Measurements from ENCODE around the gene IFT74. TPM values are rescaled to one million over a fixed set of nuclear protein-coding genes. Genes with fewer than 3 reads are reported as not detected.

The IFT74 gene
- total RNA-seq, 1 donor from 2014 or later, result 25.1 TPM

DNA sequence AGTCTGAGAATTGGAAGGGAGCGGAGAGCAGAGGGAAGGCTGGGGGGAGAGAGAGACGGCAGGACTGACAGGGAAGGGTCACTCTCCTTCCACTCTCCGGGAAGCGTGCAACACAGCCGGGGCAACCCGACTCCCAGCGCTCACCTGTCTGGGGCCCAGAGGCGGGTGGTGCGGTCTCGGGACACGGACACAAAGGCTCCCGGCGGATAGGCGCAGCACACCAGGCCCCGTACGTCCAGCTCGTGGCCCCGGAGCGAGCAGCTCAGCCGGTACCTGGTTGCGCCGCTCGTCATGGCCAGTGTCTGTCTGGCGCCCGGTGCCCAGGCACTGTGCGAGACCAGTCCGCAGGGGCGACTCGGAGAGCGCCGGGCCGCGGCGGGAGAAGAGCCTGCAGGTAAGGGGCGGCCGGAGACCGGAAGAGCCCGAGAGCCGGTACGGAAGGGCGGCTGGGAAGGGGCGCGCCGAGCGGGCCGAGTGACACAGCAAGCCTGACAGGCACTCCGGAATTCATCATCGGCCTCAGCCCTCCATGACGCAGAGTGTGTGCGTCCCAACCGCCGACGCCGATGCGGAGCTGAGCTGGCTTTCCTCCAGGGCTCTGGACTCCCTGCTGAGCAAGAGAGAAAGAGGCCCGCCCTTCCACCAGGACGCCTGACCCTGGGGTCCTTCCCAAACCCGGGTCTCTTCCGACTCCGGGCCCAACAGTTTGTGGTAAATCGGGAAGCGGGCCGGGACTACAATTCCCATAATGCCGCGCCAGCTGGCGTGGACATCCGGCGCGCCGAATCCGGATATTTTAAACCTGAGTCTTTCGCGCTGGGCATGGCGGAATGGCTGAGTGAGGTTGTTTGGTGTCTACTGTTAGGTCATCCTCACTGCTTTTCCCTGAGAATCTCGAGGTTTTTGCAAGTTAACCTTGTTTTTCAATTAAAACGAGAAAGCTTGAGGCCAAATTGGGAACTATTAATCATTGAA, 9.2 kb upstream of the IFT74 start, which contains the start of gene PLAA:
PLAA (minus strand) TSS at position 490 of the 975 bp plus-strand sequence; CDS start at position 293, 197 bp downstream.
- H3K36me3 Mint-ChIP-seq (ENCODE audit: insufficient read depth), result no peaks in the 10 kb centered on the region

GRCh38 chr9:26947736-26948135, 8.5 kb upstream of the IFT74 start:
- Mint-ChIP-seq H3K4me1 (ENCODE audit: low read depth) (peaks cover 16% of the 10 kb centered on the region), H3K36me3 (ENCODE audit: insufficient read depth) (no peaks in the 10 kb centered on the region), H3K4me3 (ENCODE audit: low read depth) (peak overlapping the region; percentile 98), H3K27me3 (no peaks in the 10 kb centered on the region), H3K9me3 (ENCODE audit: low read depth) (no peaks in the 10 kb centered on the region), H3K27ac (peak overlapping the region; percentile 100)
- no peak for TF ChIP-seq CTCF (IDR thresholded peaks at IDR 0.05; ENCODE audit: unreplicated experiment)
- no peak for DNase-seq (ENCODE audit: low spot score, unreplicated experiment)

More for the DNA sequence above, 9.2 kb upstream of the IFT74 start, which contains the start of gene PLAA:
- Mint-ChIP-seq H3K9me3 (ENCODE audit: low read depth) (no peaks in the 10 kb centered on the region), H3K4me3 (ENCODE audit: low read depth) (peak within 1 kb of the TSS; percentile 98), H3K4me1 (ENCODE audit: low read depth) (peaks cover 16% of the 10 kb centered on the region), H3K27me3 (no peaks in the 10 kb centered on the region), H3K27ac (peak within 1 kb of the TSS; percentile 100)
- peak; percentile 36 for TF ChIP-seq CTCF (IDR thresholded peaks at IDR 0.05; ENCODE audit: unreplicated experiment)
- peak; percentile 61 for DNase-seq (ENCODE audit: low spot score, unreplicated experiment)

- peaks cover 12% of the 10 kb centered on the region for H3K4me1 Mint-ChIP-seq (ENCODE audit: low read depth)
- no peaks in the 10 kb centered on the region for H3K9me3 Mint-ChIP-seq (ENCODE audit: low read depth)
- H3K4me3 Mint-ChIP-seq (ENCODE audit: low read depth), result no peak overlapping the region
- no peaks in the 10 kb centered on the region for H3K36me3 Mint-ChIP-seq (ENCODE audit: insufficient read depth)
- TF ChIP-seq CTCF (IDR thresholded peaks at IDR 0.05; ENCODE audit: unreplicated experiment), result no peak
- no peak for DNase-seq (ENCODE audit: low spot score, unreplicated experiment)
- H3K27ac Mint-ChIP-seq, result no peak overlapping the region
- no peaks in the 10 kb centered on the region for H3K27me3 Mint-ChIP-seq
Observed at GRCh38 chr9:26949637-26950069, 6.6 kb upstream of the IFT74 start.

DNA sequence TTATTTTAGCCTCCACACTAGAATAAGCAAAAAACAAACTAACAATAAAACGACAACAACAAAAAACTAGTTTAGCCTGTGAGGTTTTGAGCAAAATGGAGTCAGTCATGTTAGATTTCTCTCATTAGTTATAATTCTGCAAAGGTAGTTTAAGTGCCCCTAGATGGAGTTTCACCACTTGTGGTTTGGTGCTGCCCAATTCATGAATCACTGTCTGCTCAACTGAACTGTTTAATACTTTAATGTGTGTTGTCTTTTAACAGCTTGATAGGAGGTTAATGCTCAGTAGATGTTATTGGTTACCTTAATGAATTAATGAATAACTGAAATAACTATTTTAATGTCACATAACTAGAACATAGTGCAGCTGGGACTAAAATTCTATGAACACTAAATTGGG, 5.7 kb upstream of the IFT74 start:
- Mint-ChIP-seq H3K27me3 (no peaks in the 10 kb centered on the region), H3K36me3 (ENCODE audit: insufficient read depth) (no peaks in the 10 kb centered on the region), H3K4me3 (ENCODE audit: low read depth) (no peak overlapping the region), H3K4me1 (ENCODE audit: low read depth) (peaks cover 14% of the 10 kb centered on the region), H3K27ac (no peak overlapping the region), H3K9me3 (ENCODE audit: low read depth) (no peaks in the 10 kb centered on the region)
- DNase-seq (ENCODE audit: low spot score, unreplicated experiment), result no peak
- no peak for TF ChIP-seq CTCF (IDR thresholded peaks at IDR 0.05; ENCODE audit: unreplicated experiment)

GRCh38 chr9:26951794-26952193, 4.4 kb upstream of the IFT74 start:
- Mint-ChIP-seq H3K27me3 (no peaks in the 10 kb centered on the region), H3K9me3 (ENCODE audit: low read depth) (no peaks in the 10 kb centered on the region), H3K36me3 (ENCODE audit: insufficient read depth) (no peaks in the 10 kb centered on the region), H3K27ac (no peak overlapping the region), H3K4me3 (ENCODE audit: low read depth) (no peak overlapping the region), H3K4me1 (ENCODE audit: low read depth) (peaks cover 15% of the 10 kb centered on the region)
- no peak for DNase-seq (ENCODE audit: low spot score, unreplicated experiment)
- no peak for TF ChIP-seq CTCF (IDR thresholded peaks at IDR 0.05; ENCODE audit: unreplicated experiment)

Measured in progenitor cell of endocrine pancreas (in vitro differentiated cells).